GM12891 (cell line): ENCODE data around the gene FANCC.

Experiments used
- PAX5 ChIP-seq: IDR thresholded peaks from 2 replicates; pipeline ENCODE4 v1.6.1; 2011; ENCODE audit warnings: low read length, moderate library complexity, mild to moderate bottlenecking; ENCODE audit not compliant: insufficient read depth, severe bottlenecking
- POLR2A ChIP-seq: IDR thresholded peaks from 2 replicates; pipeline ENCODE4 v1.6.1; 2011; ENCODE audit warnings: low read depth, low read length, control low read depth
- POLR2AphosphoS5 ChIP-seq: IDR thresholded peaks from 2 replicates; pipeline ENCODE4 v1.6.1; 2011; ENCODE audit warnings: low read depth, low read length, control low read depth
- POU2F2 ChIP-seq: IDR thresholded peaks from 2 replicates; pipeline ENCODE4 v1.6.1; 2011; ENCODE audit warnings: low read depth, mild to moderate bottlenecking, control low read depth, low read length, moderate library complexity
- SPI1 ChIP-seq: IDR thresholded peaks from 2 replicates; pipeline ENCODE4 v1.6.1; 2011; ENCODE audit warnings: low read depth, low read length, control low read depth
- TAF1 ChIP-seq: IDR thresholded peaks from 2 replicates; pipeline ENCODE4 v1.6.1; 2011; ENCODE audit warnings: low read depth, low read length, control low read depth

- TF ChIP-seq POLR2A (no peak), TAF1 (no peak), POLR2AphosphoS5 (no peak), SPI1 (no peak), PAX5 (no peak), POU2F2 (no peak)
These were observed 216.2 kb downstream of the FANCC start for GRCh38 chr9:95101326-95101725.
